IMR-90 (cell line): ENCODE measurements around the gene SCYGR7. TPM values are rescaled to one million over a fixed set of nuclear protein-coding genes. Genes with fewer than 3 reads are reported as not detected.
A peak's percentile ranks its signal among the peaks of the same experiment; 100 is the strongest.

Experiments
- ATAC-seq: fragments of 200-7000 bp; cut with Tn5 transposase; 2 replicates; pipeline ENCODE4 v1.9.1; 2020; ENCODE audit warnings: low read depth, mild to moderate bottlenecking, moderate library complexity
- BruUV-seq: library from RNA; stranded (reverse); fragments of 400-500 nt; replicated peaks from 2 replicates; lab custom pipeline; 2021; lab: Mats Ljungman, UMichigan
- CTCF ChIA-PET: fragments of 300-600 bp; formaldehyde crosslinking; extraction: SDS; loops from one replicate; lab custom pipeline; 2021; ENCODE audit warnings: antibody characterized with exemption; lab: Yijun Ruan, JAX
- POLR2A ChIA-PET: fragments of 300-600 bp; sonication (Branson Sonifier 250); formaldehyde crosslinking; loops from one replicate; lab custom pipeline; 2022; ENCODE audit warnings: antibody characterized with exemption; ENCODE audit not compliant: unreplicated experiment; lab: Charles Lee
- DNase-seq: peaks from one replicate; pipeline ENCODE4 v3.0.0; 2013
- H2AFZ ChIP-seq: replicated peaks from 2 replicates; pipeline ENCODE3; 2013; ENCODE audit warnings: low read length, mild to moderate bottlenecking; ENCODE audit not compliant: poor library complexity
- H2AK5ac ChIP-seq: 2 replicates; pipeline ENCODE4 v1.6.1; 2013; ENCODE audit warnings: low read depth, low read length, inconsistent platforms
- H2AK9ac ChIP-seq: replicated peaks from 2 replicates; pipeline ENCODE3; 2013; ENCODE audit warnings: mild to moderate bottlenecking, low read depth, low read length, moderate library complexity; ENCODE audit not compliant: poor library complexity
- H2BK120ac ChIP-seq: 2 replicates; pipeline ENCODE4 v1.6.1; 2013; ENCODE audit warnings: low read depth, low read length, inconsistent platforms
- H2BK15ac ChIP-seq: 3 replicates; pipeline ENCODE4 v1.6.1; 2013; ENCODE audit warnings: low read depth, low read length, inconsistent platforms
- H2BK20ac ChIP-seq: 2 replicates; pipeline ENCODE4 v1.6.1; 2013; ENCODE audit warnings: low read depth, mild to moderate bottlenecking, inconsistent platforms, low read length, moderate library complexity
- H2BK5ac ChIP-seq: 2 replicates; pipeline ENCODE4 v1.6.1; 2013; ENCODE audit warnings: mild to moderate bottlenecking, low read depth, low read length, inconsistent platforms; ENCODE audit not compliant: poor library complexity, severe bottlenecking
- H3K14ac ChIP-seq: replicated peaks from 2 replicates; pipeline ENCODE4 v1.6.1; 2013; ENCODE audit warnings: low read depth, low read length, inconsistent platforms
- H3K18ac ChIP-seq: 2 replicates; pipeline ENCODE4 v1.6.1; 2013; ENCODE audit warnings: low read depth, low read length, control low read depth
- H3K23ac ChIP-seq: 2 replicates; pipeline ENCODE4 v1.6.1; 2013; ENCODE audit warnings: low read depth, low read length, inconsistent platforms
- H3K27ac ChIP-seq: 2 replicates; pipeline ENCODE4 v1.5.1; 2013; ENCODE audit warnings: mild to moderate bottlenecking, control low read depth, low read length; ENCODE audit not compliant: insufficient read depth
- H3K27me3 ChIP-seq: 2 replicates; pipeline ENCODE4 v1.6.1; 2013; ENCODE audit warnings: low read length; ENCODE audit not compliant: control insufficient read depth, insufficient read depth
- H3K36me3 ChIP-seq: 2 replicates; pipeline ENCODE4 v1.6.1; 2013; ENCODE audit warnings: low read length, mixed read lengths; ENCODE audit not compliant: control insufficient read depth, insufficient read depth
- H3K4ac ChIP-seq: 2 replicates; pipeline ENCODE4 v1.6.1; 2013; ENCODE audit warnings: low read depth, low read length, inconsistent platforms
- H3K4me1 ChIP-seq: 2 replicates; pipeline ENCODE4 v1.6.1; 2013; ENCODE audit warnings: low read length, mixed read lengths; ENCODE audit not compliant: control insufficient read depth, insufficient read depth
- H3K4me2 ChIP-seq: 2 replicates; pipeline ENCODE4 v1.6.1; 2013; ENCODE audit warnings: low read depth, mild to moderate bottlenecking, control low read depth, low read length, moderate library complexity
- H3K4me3 ChIP-seq: 2 replicates; pipeline ENCODE4 v1.5.1; 2013; ENCODE audit warnings: low read depth, mild to moderate bottlenecking, control low read depth, low read length, moderate library complexity; ENCODE audit not compliant: insufficient read depth
- H3K56ac ChIP-seq: 2 replicates; pipeline ENCODE4 v1.6.1; 2013; ENCODE audit warnings: low read length, inconsistent platforms; ENCODE audit not compliant: insufficient read depth; ENCODE audit errors: extremely low read depth
- H3K79me1 ChIP-seq, 2 experiments: 2 replicates each; pipeline ENCODE4 v1.6.1; 2013; ENCODE audit warnings: low read length in 2 of 2, inconsistent platforms in 1 of 2, low read depth in 1 of 2
- H3K9ac ChIP-seq: 2 replicates; pipeline ENCODE4 v1.6.1; 2013; ENCODE audit warnings: low read depth, low read length, control low read depth
- H3K9me1 ChIP-seq: 2 replicates; pipeline ENCODE4 v1.6.1; 2013; ENCODE audit warnings: low read length, inconsistent platforms; ENCODE audit not compliant: insufficient read depth
- H3K9me3 ChIP-seq: 2 replicates; pipeline ENCODE4 v1.6.1; 2013; ENCODE audit warnings: low read length; ENCODE audit not compliant: control insufficient read depth, insufficient read depth
- H4K20me1 ChIP-seq: 2 replicates; pipeline ENCODE4 v1.6.1; 2013; ENCODE audit warnings: low read length, inconsistent platforms; ENCODE audit not compliant: insufficient read depth
- H4K5ac ChIP-seq: 2 replicates; pipeline ENCODE4 v1.6.1; 2013; ENCODE audit warnings: mild to moderate bottlenecking, low read depth, low read length, control low read depth
- H4K8ac ChIP-seq, 2 experiments: 2 replicates each; pipeline ENCODE4 v1.6.1; 2013; ENCODE audit warnings: low read depth in 2 of 2, low read length in 2 of 2, control low read depth in 1 of 2, inconsistent platforms in 1 of 2
- H4K91ac ChIP-seq: 2 replicates; pipeline ENCODE4 v1.6.1; 2013; ENCODE audit warnings: low read depth, low read length, inconsistent platforms; ENCODE audit not compliant: insufficient read depth
- BHLHE40 ChIP-seq: fragments of 150-350 bp; IDR thresholded peaks from 2 replicates; pipeline ENCODE4 v1.6.1; 2016; ENCODE audit warnings: mild to moderate bottlenecking, low read depth, low read length
- CEBPB ChIP-seq: IDR thresholded peaks from 2 replicates; pipeline ENCODE4 v1.6.1; 2012; ENCODE audit warnings: low read depth, low read length, improper control_type of control experiment
- CHD1 ChIP-seq: IDR thresholded peaks from 2 replicates; pipeline ENCODE4 v1.6.1; 2012; ENCODE audit warnings: low read depth, low read length, improper control_type of control experiment
- FOS ChIP-seq: fragments of 150-350 bp; IDR thresholded peaks from 2 replicates; pipeline ENCODE4 v1.6.1; 2016; ENCODE audit warnings: low read depth, low read length
- MAFK ChIP-seq: IDR thresholded peaks from 2 replicates; pipeline ENCODE4 v1.6.1; 2012; ENCODE audit warnings: low read depth, low read length, improper control_type of control experiment
- MAZ ChIP-seq: IDR thresholded peaks from 2 replicates; pipeline ENCODE4 v1.6.1; 2012; ENCODE audit warnings: low read depth, mild to moderate bottlenecking, low read length, improper control_type of control experiment, moderate library complexity, borderline replicate concordance
- MXI1 ChIP-seq: IDR thresholded peaks from 2 replicates; pipeline ENCODE4 v1.6.1; 2012; ENCODE audit warnings: low read depth, mild to moderate bottlenecking, low read length, moderate library complexity, borderline replicate concordance
- NFE2L2 ChIP-seq: fragments of 150-350 bp; IDR thresholded peaks from 2 replicates; pipeline ENCODE4 v1.6.1; 2016; ENCODE audit warnings: low read depth, mild to moderate bottlenecking, low read length
- POLR2A ChIP-seq: IDR thresholded peaks from 2 replicates; pipeline ENCODE4 v1.6.1; 2012; ENCODE audit warnings: mild to moderate bottlenecking, low read depth, low read length
- RAD21 ChIP-seq: IDR thresholded peaks from 2 replicates; pipeline ENCODE4 v1.6.1; 2012; ENCODE audit warnings: low read length, improper control_type of control experiment
- RCOR1 ChIP-seq: IDR thresholded peaks from 2 replicates; pipeline ENCODE4 v1.6.1; 2012; ENCODE audit warnings: mild to moderate bottlenecking, low read length, improper control_type of control experiment; ENCODE audit not compliant: insufficient replicate concordance
- RFX5 ChIP-seq: IDR thresholded peaks from 2 replicates; pipeline ENCODE4 v1.8.0; 2012; ENCODE audit warnings: low read depth, mild to moderate bottlenecking, low read length, moderate library complexity
- SMC3 ChIP-seq: fragments of 150-350 bp; IDR thresholded peaks from 2 replicates; pipeline ENCODE4 v1.6.1; 2016; ENCODE audit warnings: low read depth, mild to moderate bottlenecking, antibody characterized with exemption, low read length, moderate library complexity
- WGBS, 2 experiments: methylation state at CpG; one replicate each; pipeline versions ENCODE4 v1.1.5 to v1.1.7; 2013; ENCODE audit warnings: missing lambda C conversion rate in 2 of 2; ENCODE audit not compliant: insufficient read length in 1 of 2; ENCODE audit errors: extremely low coverage in 2 of 2; 5-methylcytosine and 5-hydroxymethylcytosine counted together
- dilution Hi-C: fragments of 300-500 bp; cut with HindIII; formaldehyde crosslinking; loops from one replicate; pipeline ENCODE4 v1.14.3; 2018; ENCODE audit warnings: low sequenced_read_pairs; ENCODE audit not compliant: unreplicated experiment
- in situ Hi-C: fragments of 300-500 bp; cut with MboI; formaldehyde crosslinking; loops from 3 replicates; pipeline ENCODE4 v1.14.3; 2019; ENCODE audit warnings: low sequenced_read_pairs, inconsistent platforms, mixed read lengths
- intact Hi-C: fragments of 100-400 bp; cut with micrococcal nuclease; formaldehyde crosslinking; loops from 2 replicates; pipeline ENCODE4 v1.10.0; 2022
- polyA plus RNA-seq, 3 experiments: library from polyadenylated mRNA; depleted of rRNA; stranded (reverse); fragments of >200 nt; gene quantifications; 2 replicates each; pipeline ENCODE4 v1.2.3, GENCODE V29; 2012; ENCODE audit warnings: low replicate concordance in 1 of 3
- total RNA-seq: library from RNA; depleted of rRNA; stranded (reverse); fragments of >200 nt; gene quantifications from 2 replicates; pipeline ENCODE4 v1.2.3, GENCODE V29; 2012
- TF ChIP-seq, protein P1 (sequence below): conservative IDR thresholded peaks from 2 replicates; pipeline ENCODE4 v1.5.1; 2012; ENCODE audit warnings: mild to moderate bottlenecking, low read depth, low read length, improper control_type of control experiment
- TF ChIP-seq, protein P2 (sequence below): fragments of 150-350 bp; IDR thresholded peaks from 2 replicates; pipeline ENCODE4 v1.6.1; 2017; ENCODE audit warnings: mild to moderate bottlenecking, antibody characterized with exemption, low read length, low read depth
- TF ChIP-seq, protein P3 (sequence below): fragments of 150-350 bp; IDR thresholded peaks from 2 replicates; pipeline ENCODE4 v1.6.1; 2016; ENCODE audit warnings: low read depth, mild to moderate bottlenecking, low read length, moderate library complexity, borderline replicate concordance

The SCYGR7 gene
- total and polyA plus RNA-seq, 2 of the 4 experiments (the other 2 are of a cell fraction) = not detected

DNA sequence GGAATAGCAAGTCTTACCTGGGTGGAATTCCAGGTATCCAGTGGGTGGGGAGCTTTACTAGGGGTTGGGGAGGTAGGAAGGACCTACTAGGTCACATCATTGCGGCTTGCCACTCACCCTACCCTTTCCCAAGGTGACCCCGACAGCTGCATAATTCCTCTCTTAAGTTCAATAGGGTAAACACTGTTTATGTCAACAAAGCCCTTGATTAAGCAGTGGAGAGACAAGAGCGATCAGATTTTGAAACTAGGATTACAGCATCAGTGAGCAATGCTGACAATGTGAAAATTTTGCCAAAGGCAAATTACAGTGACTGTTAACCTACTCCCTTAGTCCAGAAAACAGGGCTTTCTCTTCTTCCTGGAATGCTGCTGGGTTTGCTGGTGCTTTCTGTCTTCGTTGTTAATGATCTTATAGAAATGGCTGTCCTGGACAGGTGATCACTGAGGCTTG is 24.8 kb upstream of the SCYGR7 start:
- H3K56ac ChIP-seq = no peak overlapping the region
- WGBS, 2 experiments = no CpG with 5 or more reads among the region's 4 CpGs
- no peak overlapping the region for H2BK120ac ChIP-seq
- H3K18ac ChIP-seq = no peak overlapping the region
- no peaks in the 10 kb centered on the region for H3K4me1 ChIP-seq
- no TSS peak for BruUV-seq
- no peak overlapping the region for H2AK9ac ChIP-seq
- no peak overlapping the region for H3K4ac ChIP-seq
- H2BK20ac ChIP-seq = no peak overlapping the region
- H4K5ac ChIP-seq = no peak overlapping the region
- dilution Hi-C loops = no loop called here
- H3K9me3 ChIP-seq = no peaks in the 10 kb centered on the region
- H3K79me1 ChIP-seq = no peaks in the 10 kb centered on the region
- no peaks in the 10 kb centered on the region for H3K9me1 ChIP-seq
- H4K91ac ChIP-seq = no peak overlapping the region
- no peak overlapping the region for H3K9ac ChIP-seq
- H3K14ac ChIP-seq = no peak overlapping the region
- no peak overlapping the region for H2AK5ac ChIP-seq
- no peaks in the 10 kb centered on the region for H3K27me3 ChIP-seq
- no peak overlapping the region for H2BK15ac ChIP-seq
- H3K36me3 ChIP-seq = no peaks in the 10 kb centered on the region
- H2BK5ac ChIP-seq = no peak overlapping the region
- H3K4me2 ChIP-seq = no peak overlapping the region; the same call in 1 of the 2 replicates
- CTCF ChIA-PET = interaction anchor here (0.7 kb wide), 1 partner anchor 45 kb away, joined by 3 read pairs; no protein-coding TSS in a partner anchor
- no peaks in the 10 kb centered on the region for H4K20me1 ChIP-seq
- DNase-seq = peak; percentile 7
- intact Hi-C loops = no loop called here
- peak; percentile 35 for ATAC-seq
- no peak overlapping the region for H2AFZ ChIP-seq
- TF ChIP-seq RFX5 = no peak
- no peak for TF ChIP-seq BHLHE40
- TF ChIP-seq SMC3 = no peak
- TF ChIP-seq FOS = no peak
- TF ChIP-seq, protein P1, sequence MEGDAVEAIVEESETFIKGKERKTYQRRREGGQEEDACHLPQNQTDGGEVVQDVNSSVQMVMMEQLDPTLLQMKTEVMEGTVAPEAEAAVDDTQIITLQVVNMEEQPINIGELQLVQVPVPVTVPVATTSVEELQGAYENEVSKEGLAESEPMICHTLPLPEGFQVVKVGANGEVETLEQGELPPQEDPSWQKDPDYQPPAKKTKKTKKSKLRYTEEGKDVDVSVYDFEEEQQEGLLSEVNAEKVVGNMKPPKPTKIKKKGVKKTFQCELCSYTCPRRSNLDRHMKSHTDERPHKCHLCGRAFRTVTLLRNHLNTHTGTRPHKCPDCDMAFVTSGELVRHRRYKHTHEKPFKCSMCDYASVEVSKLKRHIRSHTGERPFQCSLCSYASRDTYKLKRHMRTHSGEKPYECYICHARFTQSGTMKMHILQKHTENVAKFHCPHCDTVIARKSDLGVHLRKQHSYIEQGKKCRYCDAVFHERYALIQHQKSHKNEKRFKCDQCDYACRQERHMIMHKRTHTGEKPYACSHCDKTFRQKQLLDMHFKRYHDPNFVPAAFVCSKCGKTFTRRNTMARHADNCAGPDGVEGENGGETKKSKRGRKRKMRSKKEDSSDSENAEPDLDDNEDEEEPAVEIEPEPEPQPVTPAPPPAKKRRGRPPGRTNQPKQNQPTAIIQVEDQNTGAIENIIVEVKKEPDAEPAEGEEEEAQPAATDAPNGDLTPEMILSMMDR = no peak
- no peak for TF ChIP-seq RCOR1
- no peak for TF ChIP-seq MAFK
- TF ChIP-seq POLR2A = no peak
- no peak for TF ChIP-seq MXI1
- TF ChIP-seq NFE2L2 = no peak
- TF ChIP-seq RAD21 = no peak
- no peak for TF ChIP-seq MAZ
- TF ChIP-seq CHD1 = no peak
- TF ChIP-seq, protein P2, sequence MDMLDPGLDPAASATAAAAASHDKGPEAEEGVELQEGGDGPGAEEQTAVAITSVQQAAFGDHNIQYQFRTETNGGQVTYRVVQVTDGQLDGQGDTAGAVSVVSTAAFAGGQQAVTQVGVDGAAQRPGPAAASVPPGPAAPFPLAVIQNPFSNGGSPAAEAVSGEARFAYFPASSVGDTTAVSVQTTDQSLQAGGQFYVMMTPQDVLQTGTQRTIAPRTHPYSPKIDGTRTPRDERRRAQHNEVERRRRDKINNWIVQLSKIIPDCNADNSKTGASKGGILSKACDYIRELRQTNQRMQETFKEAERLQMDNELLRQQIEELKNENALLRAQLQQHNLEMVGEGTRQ = no peak
- TF ChIP-seq, protein P3, sequence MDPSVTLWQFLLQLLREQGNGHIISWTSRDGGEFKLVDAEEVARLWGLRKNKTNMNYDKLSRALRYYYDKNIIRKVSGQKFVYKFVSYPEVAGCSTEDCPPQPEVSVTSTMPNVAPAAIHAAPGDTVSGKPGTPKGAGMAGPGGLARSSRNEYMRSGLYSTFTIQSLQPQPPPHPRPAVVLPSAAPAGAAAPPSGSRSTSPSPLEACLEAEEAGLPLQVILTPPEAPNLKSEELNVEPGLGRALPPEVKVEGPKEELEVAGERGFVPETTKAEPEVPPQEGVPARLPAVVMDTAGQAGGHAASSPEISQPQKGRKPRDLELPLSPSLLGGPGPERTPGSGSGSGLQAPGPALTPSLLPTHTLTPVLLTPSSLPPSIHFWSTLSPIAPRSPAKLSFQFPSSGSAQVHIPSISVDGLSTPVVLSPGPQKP = no peak
- no peak for TF ChIP-seq CEBPB
- in situ Hi-C loops = no loop called here
- POLR2A ChIA-PET = no interaction called here
- H3K23ac ChIP-seq = no peak overlapping the region
- H3K27ac ChIP-seq = no peak overlapping the region
- no peak overlapping the region for H4K8ac ChIP-seq
- H3K4me3 ChIP-seq = no peak overlapping the region
